AG09309 (cell line): ENCODE results near the gene CNTN6.

Source experiments
- DNase-seq: peaks from one replicate; pipeline ENCODE4 v3.0.0-alpha.2; 2010; ENCODE audit warnings: low read depth
- H3K4me3 ChIP-seq: 2 replicates; pipeline ENCODE4 v1.5.1; 2011; ENCODE audit warnings: mild to moderate bottlenecking, low read depth, low read length, moderate library complexity; ENCODE audit not compliant: control insufficient read depth
- CTCF ChIP-seq: IDR thresholded peaks from 2 replicates; pipeline ENCODE4 v1.5.1; 2011; ENCODE audit warnings: mild to moderate bottlenecking, low read depth, low read length, inconsistent platforms; ENCODE audit not compliant: insufficient read depth, control insufficient read depth; ENCODE audit errors: missing control alignments

Gene CNTN6

GRCh38 chr3:1139071-1139470, 46.2 kb downstream of the CNTN6 start:
- TF ChIP-seq CTCF = no peak
- H3K4me3 ChIP-seq = no peak overlapping the region
- no peak for DNase-seq

- no peak for DNase-seq
- no peak for TF ChIP-seq CTCF
These were observed 54.5 kb downstream of the CNTN6 start for GRCh38 chr3:1147326-1147725.

GRCh38 chr3:1147819-1148218, 55.0 kb downstream of the CNTN6 start:
- TF ChIP-seq CTCF = no peak

More at GRCh38 chr3:1147326-1147725, 54.5 kb downstream of the CNTN6 start:
- H3K4me3 ChIP-seq = no peak overlapping the region

GRCh38 chr3:1164101-1164500, 71.3 kb downstream of the CNTN6 start:
- no peak for TF ChIP-seq CTCF
- H3K4me3 ChIP-seq = no peak overlapping the region
- DNase-seq = no peak

More at GRCh38 chr3:1147819-1148218, 55.0 kb downstream of the CNTN6 start:
- no peak for DNase-seq
- no peak overlapping the region for H3K4me3 ChIP-seq

DNA sequence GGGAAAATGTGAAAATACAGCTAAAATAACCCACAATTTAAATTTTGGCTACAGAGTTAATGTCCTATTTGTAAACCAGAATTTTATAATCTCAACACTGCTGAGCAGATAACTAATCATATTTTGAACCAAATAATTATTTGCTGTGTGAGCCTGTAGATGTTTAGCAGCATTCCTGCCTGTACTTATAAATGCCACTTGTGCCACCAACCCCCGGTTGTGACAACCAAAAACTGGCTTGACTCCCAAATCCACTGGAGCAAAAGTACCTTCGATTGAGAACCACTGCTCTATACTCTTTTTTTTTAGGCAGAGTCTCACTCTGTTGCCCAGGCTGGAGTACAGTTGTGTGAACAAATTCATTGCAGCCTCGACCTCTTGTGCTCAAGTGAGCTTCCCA, 78.5 kb downstream of the CNTN6 start:
- no peak for TF ChIP-seq CTCF
- H3K4me3 ChIP-seq = no peak overlapping the region
- DNase-seq = no peak

GRCh38 chr3:1172644-1173043, 79.8 kb downstream of the CNTN6 start:
- no peak for DNase-seq
- no peak overlapping the region for H3K4me3 ChIP-seq
- TF ChIP-seq CTCF = no peak

DNA sequence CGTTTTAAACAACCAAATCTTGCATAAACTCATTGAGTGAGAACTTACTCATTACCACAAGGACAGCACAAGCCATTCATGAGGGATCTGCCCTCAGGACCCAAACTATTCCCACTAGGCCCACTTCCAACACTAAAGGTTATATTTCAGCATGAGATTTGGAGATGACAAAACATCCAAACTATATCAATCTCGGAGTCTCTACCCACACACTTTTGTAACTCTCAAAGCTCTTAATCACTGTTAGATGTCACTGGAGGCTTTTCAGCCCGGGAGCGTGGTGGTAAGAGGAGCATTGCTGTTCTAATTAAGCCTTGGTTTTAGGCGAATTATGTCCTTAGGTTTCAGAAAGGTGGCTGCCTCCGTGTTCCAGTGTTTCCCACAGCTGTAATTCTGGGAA, 86.3 kb downstream of the CNTN6 start:
- DNase-seq = no peak
- H3K4me3 ChIP-seq = no peak overlapping the region

More for the DNA sequence above, 86.3 kb downstream of the CNTN6 start:
- no peak for TF ChIP-seq CTCF
